Tibial artery (tissue), 4 donors: ENCODE data around the gene C1QTNF2.

Experiments used
- DNase-seq, 2 donors: peaks; one replicate each; pipeline ENCODE4 v3.0.0-alpha.2; 2019
- H3K27ac ChIP-seq, 2 donors: fragments of 200-600 bp; sonication (generic) in 1 of 2; 1 replicate in 1 of 2; 2 replicates in 1 of 2; pipeline ENCODE4 v1.5.1; 2018 to 2019; ENCODE audit warnings: mild to moderate bottlenecking in 1 of 2
- H3K27me3 ChIP-seq, 2 donors: fragments of 200-600 bp; sonication (generic) in 1 of 2; one replicate each; pipeline versions ENCODE4 v1.5.1 to v1.6.0; 2016 to 2019
- H3K36me3 ChIP-seq, 3 donors: fragments of 200-600 bp; sonication (generic) in 2 of 3; one replicate each; pipeline ENCODE4 v1.5.1; 2016 to 2019; ENCODE audit warnings: mild to moderate bottlenecking in 2 of 3
- H3K4me1 ChIP-seq, 4 donors: fragments of 200-600 bp; sonication (generic) in 2 of 4; 1 replicate in 3 of 4; 2 replicates in 1 of 4; pipeline ENCODE4 v1.5.1; 2016 to 2019
- H3K4me3 ChIP-seq, 2 donors: fragments of 200-600 bp; sonication (generic) in 1 of 2; 1 replicate in 1 of 2; 2 replicates in 1 of 2; pipeline ENCODE4 v1.5.1; 2018 to 2019; ENCODE audit warnings: mild to moderate bottlenecking in 2 of 2
- H3K9me3 ChIP-seq, 3 donors: fragments of 200-600 bp; sonication (generic) in 1 of 3; one replicate each; pipeline ENCODE4 v1.5.1; 2016 to 2019
- intact Hi-C: fragments of 100-400 bp; cut with DNase I; formaldehyde crosslinking; loops from one replicate; pipeline ENCODE4 v1.15.0; 2023; ENCODE audit warnings: low total_unique reads
- TF ChIP-seq, protein P1 (sequence below), 2 experiments: fragments of 200-600 bp in 1 of 2; fragments of 450-650 bp in 1 of 2; IDR thresholded peaks; one replicate each; pipeline ENCODE4 v1.5.1; 2017 to 2019; ENCODE audit warnings: antibody characterized with exemption in 2 of 2, mild to moderate bottlenecking in 1 of 2, moderate library complexity in 1 of 2

C1QTNF2 gene

DNA sequence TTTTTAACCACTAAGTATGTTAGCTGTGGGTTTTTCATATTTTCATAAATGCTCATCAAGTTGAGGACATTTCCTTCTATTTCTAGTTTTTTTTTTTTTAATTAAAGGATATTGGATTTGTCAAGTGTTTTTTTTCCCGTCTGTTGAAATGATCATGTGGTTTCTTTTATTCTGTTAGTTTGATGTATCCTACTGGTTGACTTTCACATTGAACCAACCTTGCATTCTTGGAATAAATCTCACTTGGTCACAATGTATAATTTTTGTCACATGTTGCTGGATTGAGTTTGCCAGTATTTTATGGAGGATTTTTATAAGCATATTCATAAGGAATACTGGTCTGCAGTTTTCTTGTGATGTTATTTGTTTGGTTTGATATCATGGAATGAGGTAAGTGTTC is 17.0 kb upstream of the C1QTNF2 start:
- no peak for DNase-seq
- TF ChIP-seq, protein P1, sequence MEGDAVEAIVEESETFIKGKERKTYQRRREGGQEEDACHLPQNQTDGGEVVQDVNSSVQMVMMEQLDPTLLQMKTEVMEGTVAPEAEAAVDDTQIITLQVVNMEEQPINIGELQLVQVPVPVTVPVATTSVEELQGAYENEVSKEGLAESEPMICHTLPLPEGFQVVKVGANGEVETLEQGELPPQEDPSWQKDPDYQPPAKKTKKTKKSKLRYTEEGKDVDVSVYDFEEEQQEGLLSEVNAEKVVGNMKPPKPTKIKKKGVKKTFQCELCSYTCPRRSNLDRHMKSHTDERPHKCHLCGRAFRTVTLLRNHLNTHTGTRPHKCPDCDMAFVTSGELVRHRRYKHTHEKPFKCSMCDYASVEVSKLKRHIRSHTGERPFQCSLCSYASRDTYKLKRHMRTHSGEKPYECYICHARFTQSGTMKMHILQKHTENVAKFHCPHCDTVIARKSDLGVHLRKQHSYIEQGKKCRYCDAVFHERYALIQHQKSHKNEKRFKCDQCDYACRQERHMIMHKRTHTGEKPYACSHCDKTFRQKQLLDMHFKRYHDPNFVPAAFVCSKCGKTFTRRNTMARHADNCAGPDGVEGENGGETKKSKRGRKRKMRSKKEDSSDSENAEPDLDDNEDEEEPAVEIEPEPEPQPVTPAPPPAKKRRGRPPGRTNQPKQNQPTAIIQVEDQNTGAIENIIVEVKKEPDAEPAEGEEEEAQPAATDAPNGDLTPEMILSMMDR (IDR thresholded peaks at IDR 0.05) = no peak
- H3K9me3 ChIP-seq = peaks cover 0 to 12% (median 12%) of the 10 kb centered on the region in 3 donors
- no peaks in the 10 kb centered on the region for H3K27me3 ChIP-seq
- H3K4me3 ChIP-seq = no peak overlapping the region
- intact Hi-C loops = loop anchor here (5.0 kb wide), 1 partner anchor 190 kb away; no protein-coding TSS in a partner anchor
- no peak overlapping the region for H3K27ac ChIP-seq
- H3K36me3 ChIP-seq = peaks cover 0 to 9% (median 0%) of the 10 kb centered on the region in 3 donors
- H3K4me1 ChIP-seq = no peaks in the 10 kb centered on the region

DNA sequence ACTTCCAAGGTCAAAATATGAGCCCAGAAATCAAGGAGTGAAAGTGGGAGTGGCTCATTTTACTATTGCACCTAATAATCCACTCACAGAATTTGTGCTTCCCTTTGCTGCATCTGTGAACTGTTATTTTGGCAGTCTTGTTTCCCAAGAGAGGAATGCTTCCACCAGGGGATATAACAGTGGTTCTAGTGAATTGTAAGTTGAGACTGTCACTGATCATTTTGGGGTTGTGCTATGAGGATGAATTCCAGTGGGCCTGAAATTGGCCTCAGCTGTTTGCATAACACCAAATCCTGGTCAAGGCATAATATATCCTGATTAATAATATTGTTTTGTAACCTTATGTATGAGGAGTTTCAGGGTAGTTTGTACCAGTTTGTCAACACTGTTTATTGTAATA is 15.1 kb upstream of the C1QTNF2 start:
- Histone ChIP-seq H3K27ac (no peak overlapping the region), H3K9me3 (peaks cover 0 to 12% (median 12%) of the 10 kb centered on the region in 3 donors), H3K4me1 (no peaks in the 10 kb centered on the region), H3K27me3 (no peaks in the 10 kb centered on the region), H3K36me3 (peaks cover 0 to 9% (median 0%) of the 10 kb centered on the region in 3 donors), H3K4me3 (no peak overlapping the region)
- TF ChIP-seq, protein P1 (IDR thresholded peaks at IDR 0.05) = no peak
- DNase-seq = no peak
- intact Hi-C loops = loop anchor here (5.0 kb wide), 1 partner anchor 188 kb away; no protein-coding TSS in a partner anchor

DNA sequence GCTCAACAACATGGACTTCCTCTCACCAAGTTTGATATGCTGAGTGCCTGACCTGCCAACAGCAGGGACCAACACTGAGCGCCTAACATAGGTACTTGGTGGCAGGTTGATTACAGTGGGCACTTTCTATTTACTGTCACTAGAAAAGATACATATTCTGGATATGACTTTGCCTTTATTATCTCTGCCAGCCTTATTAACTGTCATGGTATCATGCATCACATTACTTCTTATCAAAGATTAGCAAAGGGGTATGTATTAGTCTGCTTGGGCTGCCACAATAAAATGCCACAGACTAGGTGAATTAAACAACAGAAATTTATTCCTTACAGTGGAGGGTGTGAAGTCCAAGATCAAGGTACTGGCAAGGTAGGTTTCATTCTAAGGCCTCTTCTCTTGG is 14.3 kb upstream of the C1QTNF2 start:
- peaks cover 0 to 9% (median 0%) of the 10 kb centered on the region in 3 donors for H3K36me3 ChIP-seq
- H3K27me3 ChIP-seq = no peaks in the 10 kb centered on the region
- no peak for DNase-seq
- intact Hi-C loops = loop anchor here (5.0 kb wide), 1 partner anchor 187 kb away; no protein-coding TSS in a partner anchor
- no peak overlapping the region for H3K4me3 ChIP-seq
- peaks cover 0 to 12% (median 12%) of the 10 kb centered on the region in 3 donors for H3K9me3 ChIP-seq
- H3K27ac ChIP-seq = no peak overlapping the region
- TF ChIP-seq, protein P1 (IDR thresholded peaks at IDR 0.05) = no peak
- H3K4me1 ChIP-seq = no peaks in the 10 kb centered on the region

DNA sequence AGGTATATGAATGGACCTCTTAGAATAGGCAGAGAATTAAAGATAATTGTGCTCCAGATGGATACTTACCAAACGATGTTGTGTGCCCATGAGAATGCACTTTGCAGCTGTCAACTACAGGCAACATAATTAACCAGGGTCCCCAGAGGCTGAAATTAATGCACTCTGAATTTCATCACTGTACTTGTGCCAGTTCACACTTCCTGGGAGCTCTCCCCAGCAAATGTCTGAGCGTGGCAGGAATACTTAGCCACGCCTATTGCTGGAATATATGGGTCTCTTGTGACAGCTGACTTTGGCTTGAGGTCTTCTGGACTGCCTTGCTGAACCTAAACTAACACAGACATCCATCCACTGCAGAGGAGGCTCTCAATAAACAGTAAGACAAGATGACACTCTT is 11.9 kb upstream of the C1QTNF2 start:
- no peaks in the 10 kb centered on the region for H3K27me3 ChIP-seq
- no peak overlapping the region for H3K27ac ChIP-seq
- no peaks in the 10 kb centered on the region for H3K4me1 ChIP-seq
- no peak overlapping the region for H3K4me3 ChIP-seq
- DNase-seq = no peak
- TF ChIP-seq, protein P1 (IDR thresholded peaks at IDR 0.05) = no peak
- peaks cover 0 to 4% (median 0%) of the 10 kb centered on the region in 3 donors for H3K36me3 ChIP-seq
- H3K9me3 ChIP-seq = peaks cover 0 to 6% (median 4%) of the 10 kb centered on the region in 3 donors
- intact Hi-C loops = no loop called here

DNA sequence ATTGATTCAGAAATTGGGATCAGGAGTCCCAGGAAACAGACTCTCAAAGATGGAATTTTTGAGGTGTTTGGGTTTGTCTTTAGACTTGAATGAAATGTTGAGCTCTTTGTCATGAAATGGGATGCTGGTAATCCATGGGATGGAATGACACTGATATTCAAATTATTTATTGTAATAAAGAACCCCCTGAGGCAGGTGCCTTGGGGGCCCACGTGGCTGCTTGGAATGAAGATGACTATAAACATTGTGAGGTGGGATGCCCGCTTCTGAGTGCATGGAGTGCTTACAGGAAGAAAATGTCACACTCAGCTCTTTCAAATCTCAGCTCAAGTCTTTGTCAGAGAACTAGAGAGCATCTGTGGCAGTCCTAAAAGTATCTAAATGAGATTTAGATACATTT is 9.6 kb upstream of the C1QTNF2 start:
- no peak for DNase-seq
- no peaks in the 10 kb centered on the region for H3K9me3 ChIP-seq
- intact Hi-C loops = no loop called here
- no peak overlapping the region for H3K4me3 ChIP-seq
- H3K27me3 ChIP-seq = no peaks in the 10 kb centered on the region
- no peaks in the 10 kb centered on the region for H3K36me3 ChIP-seq
- H3K4me1 ChIP-seq = no peaks in the 10 kb centered on the region
- TF ChIP-seq, protein P1 (IDR thresholded peaks at IDR 0.05) = no peak
- H3K27ac ChIP-seq = no peak overlapping the region

DNA sequence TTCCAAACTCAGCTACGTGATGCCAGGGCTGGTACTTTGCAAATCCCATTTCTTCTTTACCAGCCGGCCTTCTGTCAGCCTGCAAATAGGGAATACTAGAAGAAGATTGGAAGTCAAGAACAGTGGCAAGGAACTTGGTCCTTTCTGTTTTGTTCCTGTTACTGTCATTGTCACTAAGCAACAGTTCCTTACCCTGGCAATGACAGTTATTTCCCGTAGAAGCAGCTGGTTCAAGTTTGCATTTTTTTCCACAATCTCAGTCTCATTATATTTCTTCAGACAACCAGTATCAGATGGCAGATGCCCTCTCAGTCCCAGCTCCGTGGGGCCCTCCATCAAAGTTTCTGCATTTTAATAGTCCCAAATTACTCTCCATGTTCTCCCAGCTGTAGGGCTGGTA is 9.1 kb upstream of the C1QTNF2 start:
- H3K9me3 ChIP-seq = no peaks in the 10 kb centered on the region
- H3K4me1 ChIP-seq = no peaks in the 10 kb centered on the region
- H3K27ac ChIP-seq = no peak overlapping the region
- intact Hi-C loops = no loop called here
- DNase-seq = no peak
- no peaks in the 10 kb centered on the region for H3K36me3 ChIP-seq
- no peaks in the 10 kb centered on the region for H3K27me3 ChIP-seq
- no peak overlapping the region for H3K4me3 ChIP-seq
- TF ChIP-seq, protein P1 (IDR thresholded peaks at IDR 0.05) = no peak
